Activated CD4-positive, CD25-positive, alpha-beta regulatory T cell (primary cell): ENCODE results near the gene ZXDC.
A peak's percentile ranks its signal among the peaks of the same experiment; 100 is the strongest.

Source experiments
- DNase-seq, 4 experiments: peaks; one replicate each; lab custom pipeline; 2025; lab: John Stamatoyannopoulos, UW

Gene ZXDC

GRCh38 chr3:126475413-126476114, at the start of gene ZXDC:
TSS of gene ZXDC (minus strand) at chr3:126475891. CDS start at chr3:126475865, 26 bp downstream.
- DNase-seq = peak; percentile 80 to 94 (median 86)

- DNase-seq = no peak
Observed at GRCh38 chr3:126525091-126525852, 49.6 kb upstream of the ZXDC start.

GRCh38 chr3:126524429-126524988, 48.8 kb upstream of the ZXDC start:
- DNase-seq = no peak

GRCh38 chr3:126523745-126524428, 48.2 kb upstream of the ZXDC start, which contains the start of gene CHST13:
TSS of gene CHST13 (plus strand) at chr3:126524155. CDS start at chr3:126524333, 178 bp downstream.
- no peak for DNase-seq

GRCh38 chr3:126522363-126522788, 46.7 kb upstream of the ZXDC start:
- DNase-seq = peak in 2 of 4 experiments; percentile 14 to 17

- DNase-seq = no peak
Observed at GRCh38 chr3:126521122-126521891, 45.6 kb upstream of the ZXDC start.

- no peak for DNase-seq
Observed at GRCh38 chr3:126519506-126520455, 44.1 kb upstream of the ZXDC start.

GRCh38 chr3:126518779-126519177, 43.1 kb upstream of the ZXDC start:
- DNase-seq = no peak

GRCh38 chr3:126517986-126518778, 42.5 kb upstream of the ZXDC start:
- DNase-seq = no peak

- DNase-seq = no peak
Observed at GRCh38 chr3:126517291-126517951, 41.7 kb upstream of the ZXDC start, which contains the start of gene UROC1. TSS of gene UROC1 (minus strand) at chr3:126517773. CDS start at chr3:126517719, 54 bp downstream.

- DNase-seq = no peak
Observed at GRCh38 chr3:126516936-126517290, 41.2 kb upstream of the ZXDC start.

GRCh38 chr3:126516152-126516935, 40.7 kb upstream of the ZXDC start:
- no peak for DNase-seq

- DNase-seq = no peak
Observed at GRCh38 chr3:126515066-126515706, 39.5 kb upstream of the ZXDC start.

GRCh38 chr3:126514161-126514560, 38.5 kb upstream of the ZXDC start:
- no peak for DNase-seq

- no peak for DNase-seq
Observed at GRCh38 chr3:126512916-126513650, 37.4 kb upstream of the ZXDC start.

- no peak for DNase-seq
Observed at GRCh38 chr3:126512026-126512425, 36.3 kb upstream of the ZXDC start.

- DNase-seq = no peak
Observed at GRCh38 chr3:126511291-126511690, 35.6 kb upstream of the ZXDC start.
